NB4 (cell line): ENCODE data around the gene NDST1.

Source experiments
- DNase-seq: peaks from one replicate; pipeline ENCODE4 v3.0.0; 2010; ENCODE audit warnings: low read depth
- H3K4me3 ChIP-seq: one replicate; pipeline ENCODE4 v1.5.1; 2011; ENCODE audit warnings: mild to moderate bottlenecking, low read depth, low read length, moderate library complexity
- CTCF ChIP-seq: IDR thresholded peaks from one replicate; pipeline ENCODE4 v1.5.1; 2012; ENCODE audit warnings: low read depth, low read length
- MAX ChIP-seq: IDR thresholded peaks from 2 replicates; pipeline ENCODE4 v1.6.1; 2011; ENCODE audit warnings: low read depth, low read length
- MYC ChIP-seq: IDR thresholded peaks from 2 replicates; pipeline ENCODE4 v1.6.1; 2011; ENCODE audit warnings: low read depth, low read length
- POLR2A ChIP-seq: IDR thresholded peaks from 2 replicates; pipeline ENCODE4 v1.6.1; 2011; ENCODE audit warnings: mild to moderate bottlenecking; ENCODE audit not compliant: insufficient read length; ENCODE audit errors: extremely low read depth

Gene NDST1

GRCh38 chr5:150573216-150573615 is 65.3 kb downstream of the NDST1 start:
- H3K4me3 ChIP-seq: no peak overlapping the region
- TF ChIP-seq POLR2A: no peak
- TF ChIP-seq MAX: no peak
- no peak for TF ChIP-seq CTCF
- TF ChIP-seq MYC: no peak
- DNase-seq: no peak

- TF ChIP-seq MYC (no peak), CTCF (no peak), POLR2A (no peak), MAX (no peak)
- DNase-seq: no peak
- H3K4me3 ChIP-seq: no peak overlapping the region
Observed at GRCh38 chr5:150573867-150574817, 66.2 kb downstream of the NDST1 start.

- H3K4me3 ChIP-seq: no peak overlapping the region
- DNase-seq: no peak
- TF ChIP-seq MAX (no peak), MYC (no peak), POLR2A (no peak), CTCF (no peak)
Observed at GRCh38 chr5:150574818-150575547, 67.1 kb downstream of the NDST1 start.

- TF ChIP-seq CTCF (no peak), MAX (no peak), MYC (no peak), POLR2A (no peak)
- DNase-seq: no peak
- no peak overlapping the region for H3K4me3 ChIP-seq
Observed at GRCh38 chr5:150575745-150576448, 68.0 kb downstream of the NDST1 start.

GRCh38 chr5:150576449-150576949 is 68.6 kb downstream of the NDST1 start:
- no peak for DNase-seq
- no peak overlapping the region for H3K4me3 ChIP-seq
- TF ChIP-seq MAX (no peak), MYC (no peak), CTCF (no peak), POLR2A (no peak)
